GM21447 (cell line): ENCODE measurements around the gene KCNK3.
A peak's percentile ranks its signal among the peaks of the same experiment; 100 is the strongest.
"Not testable (repeated sequence)": the region's sequence is repeated elsewhere in the genome, so short reads cannot be mapped to it uniquely, and the experiment has no call there.

Experiments used
- ATAC-seq: cut with Tn5 transposase; IDR thresholded peaks from one replicate; pipeline ENCODE4 v1.9.1; 2021; ENCODE audit not compliant: unreplicated experiment

KCNK3 gene

DNA sequence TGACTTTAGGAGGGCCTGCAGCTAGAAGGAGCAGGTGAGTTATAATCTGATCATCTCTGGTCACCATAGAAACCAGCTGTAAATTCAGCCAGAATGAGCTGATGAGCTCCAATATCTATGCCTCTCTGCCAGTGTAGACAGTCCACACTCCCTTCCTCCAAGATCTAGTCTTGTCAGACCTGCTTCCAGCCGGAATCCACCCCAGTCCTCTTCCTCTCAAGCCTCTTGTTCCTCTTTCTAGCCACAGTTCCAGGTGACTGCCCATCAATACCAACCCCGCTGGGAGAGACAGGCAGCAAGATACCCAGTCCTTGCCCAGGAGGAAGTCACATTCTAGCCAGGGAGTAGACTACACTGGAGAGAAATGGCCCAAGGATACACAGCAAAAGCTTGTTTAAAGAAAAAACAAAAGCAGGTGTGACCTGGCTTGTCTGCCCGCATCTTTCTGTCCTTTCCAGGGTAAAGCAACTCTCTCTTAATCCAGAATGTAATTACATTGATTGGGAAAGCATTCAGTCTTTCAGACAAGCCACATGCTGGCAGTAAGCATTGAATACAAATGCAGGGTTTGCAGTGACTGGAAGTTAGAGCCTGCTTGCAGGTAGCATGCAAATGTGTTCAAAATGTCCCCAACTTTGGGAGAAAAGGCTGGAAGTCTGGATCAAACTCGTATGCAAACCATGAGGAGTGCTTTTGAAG lies 62.6 kb downstream of the KCNK3 start:
- ATAC-seq: no peak

DNA sequence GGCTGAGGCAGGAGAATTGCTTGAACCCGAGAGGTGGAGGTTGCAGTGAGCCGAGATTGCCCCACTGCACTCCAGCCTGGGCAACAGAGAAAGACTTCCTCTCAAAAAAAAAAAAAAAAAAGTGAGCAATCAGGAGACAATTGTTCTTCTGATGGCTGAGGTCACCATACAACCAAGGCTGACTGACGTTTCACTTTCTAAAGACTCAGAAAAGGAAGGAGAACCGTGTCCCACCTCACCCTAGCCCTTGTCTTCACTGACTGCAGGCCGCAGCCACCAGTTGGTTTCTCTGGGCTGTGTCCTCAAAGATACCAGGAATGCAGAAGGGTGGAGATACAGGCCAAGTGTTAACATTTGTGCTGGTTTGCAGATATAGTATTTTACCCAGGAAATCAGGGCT lies 63.8 kb downstream of the KCNK3 start:
- ATAC-seq: no peak

DNA sequence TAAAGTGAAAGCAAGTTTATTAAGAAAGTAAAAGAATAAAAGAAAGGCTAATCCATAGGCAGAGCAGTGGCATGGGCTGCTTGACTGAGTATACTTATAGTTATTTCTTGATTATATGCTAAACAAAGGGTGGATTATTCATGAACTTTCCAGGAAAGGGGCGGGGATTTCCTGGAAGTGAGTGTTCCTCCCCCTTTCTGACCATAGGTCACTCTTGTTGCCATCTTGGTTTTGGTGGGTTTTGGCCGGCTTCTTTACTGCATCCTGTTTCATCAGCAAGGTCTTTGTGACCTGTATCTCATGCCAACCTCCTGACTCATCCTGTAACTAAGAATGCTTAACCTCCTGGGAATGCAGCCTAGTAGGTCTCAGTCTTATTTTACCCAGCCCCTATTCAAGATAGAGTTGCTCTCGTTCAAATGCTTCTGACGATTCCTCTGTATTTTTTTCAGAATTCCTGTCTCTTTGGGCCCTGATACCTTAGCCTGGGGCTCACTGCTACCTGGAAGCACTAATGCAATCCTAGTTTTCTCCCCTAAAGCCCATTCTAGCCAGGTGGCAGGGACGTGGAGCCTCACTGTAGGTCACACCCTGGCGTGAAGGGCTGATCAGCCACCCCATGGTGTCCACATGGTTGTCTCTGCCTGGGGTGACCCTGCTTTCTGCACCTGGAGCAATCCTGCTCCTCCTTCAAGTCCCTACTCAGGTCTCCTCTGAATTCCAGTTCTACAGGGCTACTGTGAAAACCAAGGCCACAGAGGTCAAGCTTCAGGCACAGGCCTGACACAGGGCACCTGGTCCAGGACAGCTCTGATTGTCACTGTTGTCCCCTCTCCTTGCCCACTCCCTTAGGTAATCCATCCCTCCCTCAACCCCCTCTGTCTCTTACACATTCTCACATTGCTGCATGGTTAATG lies 65.6 kb downstream of the KCNK3 start:
- peak; percentile 59 for ATAC-seq

DNA sequence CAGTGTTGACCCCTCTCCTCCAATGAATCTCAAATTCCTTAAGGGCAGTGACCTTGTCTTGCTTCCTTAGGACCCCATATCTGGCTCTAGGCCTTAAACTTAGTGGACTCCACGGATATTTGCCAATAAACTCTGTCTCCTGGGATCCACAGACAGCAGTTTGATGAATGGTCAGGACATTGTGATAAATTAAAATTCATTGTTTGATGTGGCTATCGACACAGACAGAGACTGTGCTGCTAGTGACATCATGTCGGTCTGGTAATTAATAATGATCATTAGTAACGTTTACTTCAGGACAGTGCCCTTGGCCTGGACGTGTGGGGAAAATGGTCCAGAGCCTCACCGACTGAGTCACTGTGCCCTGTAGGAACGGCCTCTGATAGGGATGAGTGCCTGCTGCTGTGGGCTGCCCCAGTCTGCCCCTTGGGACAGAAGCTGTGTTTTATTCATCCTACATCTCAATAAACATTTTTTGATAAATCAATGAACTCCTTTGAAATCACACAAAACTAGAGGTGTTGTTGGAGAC lies 66.3 kb downstream of the KCNK3 start:
- no peak for ATAC-seq

DNA sequence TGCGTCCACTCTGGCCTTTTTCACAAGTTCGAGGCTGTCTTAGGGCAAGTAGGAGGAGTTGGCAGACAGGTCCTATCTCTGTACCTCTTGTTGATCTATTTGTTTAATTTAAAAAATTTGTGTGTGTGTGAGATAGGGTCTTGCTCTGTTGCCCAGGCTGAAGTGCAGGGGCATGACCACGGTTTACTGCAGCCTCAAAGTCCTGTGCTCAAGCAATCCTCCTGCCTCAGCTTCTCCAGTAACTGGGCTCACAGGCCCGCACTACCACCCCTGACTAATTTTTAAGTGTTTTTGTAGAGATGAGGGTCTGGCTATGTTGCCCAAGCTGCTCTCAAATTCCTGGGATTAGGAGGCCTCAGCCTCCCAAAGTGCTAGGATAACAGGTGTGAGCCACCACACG lies 67.3 kb downstream of the KCNK3 start:
- ATAC-seq: no peak

DNA sequence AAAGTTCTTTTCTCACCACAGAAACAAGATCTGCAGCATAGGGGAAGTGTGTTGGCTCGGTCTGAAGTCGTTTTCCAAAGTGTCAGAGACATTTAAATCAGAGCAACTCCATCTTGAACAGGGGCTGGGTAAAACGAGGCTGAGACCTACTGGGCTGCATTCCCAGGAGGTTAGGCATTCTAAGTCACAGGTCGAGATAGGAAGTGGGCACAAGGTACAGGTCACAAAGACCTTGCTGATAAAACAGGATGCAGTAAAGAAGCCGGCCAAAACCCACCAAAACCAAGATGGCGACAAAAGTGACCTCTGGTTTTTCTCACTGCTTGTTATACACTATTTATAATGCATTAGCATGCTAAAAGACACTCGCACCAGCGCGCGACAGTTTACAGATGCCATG lies 68.5 kb downstream of the KCNK3 start:
- ATAC-seq: not testable (repeated sequence)

DNA sequence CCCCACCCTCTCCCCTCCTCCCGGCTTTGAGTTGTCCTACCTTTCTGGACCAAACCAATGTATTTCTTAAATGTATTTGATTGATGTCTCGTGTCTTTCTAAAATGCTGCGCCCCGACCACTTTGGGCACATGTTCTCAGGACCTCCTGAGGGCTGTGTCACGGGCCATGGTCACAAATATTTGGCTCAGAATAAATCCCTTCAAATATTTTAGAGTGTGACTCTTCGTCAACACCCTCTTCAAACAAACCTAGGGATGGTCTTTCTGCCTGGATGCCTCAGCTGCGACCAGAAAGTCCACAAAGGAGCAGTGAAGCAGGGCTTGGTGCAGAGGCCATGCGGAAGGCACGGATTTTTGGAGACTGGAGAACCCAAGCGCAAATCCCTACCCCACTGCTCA lies 70.5 kb downstream of the KCNK3 start:
- no peak for ATAC-seq

DNA sequence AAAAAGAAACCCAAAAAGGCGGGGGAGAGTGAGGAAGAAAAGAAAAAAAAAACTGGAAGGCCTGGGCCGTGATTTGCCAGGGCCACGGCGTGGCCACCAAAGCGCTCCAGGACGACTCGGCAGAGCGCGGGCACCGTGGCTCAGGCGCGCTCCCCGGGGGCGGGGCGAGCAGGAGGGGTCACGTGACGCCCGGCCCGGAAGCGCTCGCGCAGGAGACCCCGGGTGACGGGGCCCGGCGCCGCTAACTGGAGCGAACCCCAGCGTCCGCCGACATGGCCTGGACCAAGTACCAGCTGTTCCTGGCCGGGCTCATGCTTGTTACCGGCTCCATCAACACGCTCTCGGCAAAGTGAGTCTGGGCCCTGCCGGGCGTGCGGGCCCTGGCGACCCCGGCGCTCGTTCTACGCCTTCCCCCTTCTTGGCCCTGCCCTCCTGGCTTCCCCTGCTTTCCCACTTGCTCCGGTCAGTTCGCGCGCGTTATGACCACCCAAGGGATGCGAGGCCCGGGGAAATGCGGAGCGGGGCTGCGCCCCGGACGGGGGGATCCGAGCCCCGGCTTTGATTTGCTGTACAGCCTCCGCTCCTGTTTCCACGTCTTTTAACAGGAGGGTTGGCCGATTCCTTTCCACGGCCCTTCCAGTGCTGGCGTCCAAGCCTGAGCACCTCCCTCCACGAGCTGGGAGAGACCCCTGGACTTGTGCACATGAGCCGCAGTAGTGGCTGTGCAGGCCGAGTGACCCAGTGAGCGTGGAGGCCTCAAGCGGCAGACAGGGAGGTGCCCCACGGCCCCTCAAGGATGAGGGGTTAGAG lies 71.8 kb downstream of the KCNK3 start, which contains the start of gene SLC35F6:
TSS of gene SLC35F6 (plus strand) at position 207 of the 810 bp plus-strand sequence. CDS start at position 273, 66 bp downstream.
- ATAC-seq: peak; percentile 68

DNA sequence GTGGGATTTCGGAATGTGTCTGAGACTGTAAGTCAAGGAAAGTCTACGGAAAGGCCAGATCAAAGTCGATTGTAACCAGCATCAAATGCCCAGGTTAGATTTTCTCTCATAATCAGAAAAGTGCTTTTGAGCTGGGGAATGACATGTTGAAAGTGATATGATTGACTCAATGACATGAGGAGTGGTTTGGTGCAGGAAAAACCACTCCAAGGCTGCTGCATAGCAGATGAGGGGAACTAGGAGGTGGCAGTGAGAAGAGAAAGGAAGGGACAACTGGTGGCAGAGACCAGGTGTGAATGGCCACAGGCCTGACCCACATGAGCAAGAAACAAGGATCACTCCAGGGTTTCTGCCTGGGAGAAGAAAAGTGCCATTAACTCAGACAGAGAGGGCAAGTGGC lies 72.4 kb downstream of the KCNK3 start:
- ATAC-seq: no peak

DNA sequence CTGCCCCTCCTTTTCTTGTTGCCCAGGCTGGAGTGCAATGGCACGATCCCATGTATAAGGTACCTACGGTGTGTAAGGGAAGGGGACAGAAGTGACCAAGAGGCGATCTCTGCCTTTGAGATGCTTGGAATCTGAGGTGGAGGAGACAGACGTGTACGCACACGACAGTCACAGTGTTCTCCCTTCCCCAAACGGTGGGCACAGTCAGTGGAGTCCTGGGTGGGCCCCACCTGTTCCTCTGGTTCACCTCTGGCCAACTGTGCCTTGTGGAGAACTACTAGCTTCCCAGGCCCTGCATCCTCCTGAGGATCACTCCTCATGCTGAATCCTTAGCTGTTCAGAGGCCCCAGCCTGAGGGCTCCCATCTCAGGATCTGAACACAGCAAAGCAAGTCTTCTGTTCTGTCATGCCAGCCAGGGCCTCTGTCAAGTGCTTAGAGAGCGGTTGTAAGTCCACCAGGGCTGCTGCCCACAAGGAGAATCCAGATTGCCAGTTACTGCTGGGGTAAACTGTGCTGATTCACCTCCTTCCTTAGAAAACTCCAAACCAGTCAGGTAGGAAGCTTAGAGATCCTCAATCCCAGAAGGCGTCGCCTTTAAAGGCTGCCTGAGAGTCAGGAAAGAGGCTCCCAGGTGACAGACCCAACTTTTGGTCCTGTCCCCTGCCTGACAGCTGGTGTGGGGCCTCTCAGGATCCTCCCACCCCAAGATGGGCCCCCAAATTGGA lies 73.1 kb downstream of the KCNK3 start:
- ATAC-seq: no peak

DNA sequence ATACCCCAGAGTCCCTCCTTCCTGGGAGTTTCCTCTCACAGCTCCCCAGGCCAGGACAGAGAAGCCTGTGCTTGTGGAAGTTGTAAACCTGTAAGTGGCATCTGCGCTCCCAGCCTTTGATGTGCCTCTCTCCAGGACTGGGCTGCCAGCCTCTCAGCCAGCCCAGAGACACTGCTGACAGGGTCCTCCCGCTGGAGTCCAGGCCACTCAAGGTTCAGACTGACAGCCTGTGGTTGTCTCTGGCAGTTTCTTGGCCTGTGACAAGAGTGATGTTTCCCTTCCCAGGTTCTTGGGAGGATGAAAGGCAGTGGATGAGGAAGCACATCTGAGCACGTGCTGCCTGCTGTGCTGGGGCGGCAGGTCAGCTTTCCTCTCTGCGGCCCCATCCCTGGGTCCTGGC lies 74.6 kb downstream of the KCNK3 start:
- ATAC-seq: no peak

DNA sequence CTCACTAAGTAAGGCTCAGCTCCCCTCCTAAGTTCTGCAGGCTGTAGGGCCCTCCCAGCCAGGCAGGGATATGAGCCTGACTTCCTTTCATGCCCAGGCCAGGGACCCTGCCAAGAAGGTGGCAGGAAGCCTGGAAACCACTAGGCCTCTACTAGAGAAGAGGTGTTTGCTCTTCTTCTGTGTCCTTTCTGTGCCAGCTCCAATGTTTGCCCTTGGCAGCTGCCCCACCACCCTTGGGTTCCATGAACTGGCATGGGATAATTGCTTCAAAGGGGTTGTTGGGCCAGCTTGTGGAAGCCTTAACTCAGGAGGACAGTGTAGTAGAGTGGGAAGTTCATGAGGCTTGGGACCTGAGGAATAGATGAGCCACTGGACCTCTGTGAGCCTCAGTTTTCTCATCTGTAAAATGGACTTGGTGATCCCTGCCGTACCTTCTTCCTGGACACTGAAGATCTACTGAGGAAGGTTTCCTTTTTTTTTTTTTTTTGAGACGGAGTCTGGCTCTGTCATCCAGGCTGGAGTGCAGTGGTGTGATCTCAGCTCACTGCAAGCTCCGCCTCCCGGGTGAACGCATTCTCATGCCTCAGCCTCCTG lies 75.5 kb downstream of the KCNK3 start:
- no peak for ATAC-seq

DNA sequence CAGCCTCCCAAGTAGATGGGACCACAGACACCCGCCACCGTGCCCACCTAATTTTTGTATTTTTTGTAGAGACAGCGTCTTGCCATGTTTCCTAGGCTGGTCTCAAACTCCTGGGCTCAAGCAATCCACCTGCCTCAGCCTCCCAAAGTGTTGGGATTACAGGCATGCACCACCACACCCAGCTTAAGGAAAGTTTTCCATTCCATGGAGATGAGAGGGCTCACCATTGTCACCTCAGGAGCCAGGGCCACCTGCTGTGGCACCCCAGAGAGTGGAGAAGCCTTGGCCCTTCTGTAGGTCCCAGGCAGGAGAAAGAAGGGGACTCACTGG lies 76.2 kb downstream of the KCNK3 start:
- ATAC-seq: no peak

DNA sequence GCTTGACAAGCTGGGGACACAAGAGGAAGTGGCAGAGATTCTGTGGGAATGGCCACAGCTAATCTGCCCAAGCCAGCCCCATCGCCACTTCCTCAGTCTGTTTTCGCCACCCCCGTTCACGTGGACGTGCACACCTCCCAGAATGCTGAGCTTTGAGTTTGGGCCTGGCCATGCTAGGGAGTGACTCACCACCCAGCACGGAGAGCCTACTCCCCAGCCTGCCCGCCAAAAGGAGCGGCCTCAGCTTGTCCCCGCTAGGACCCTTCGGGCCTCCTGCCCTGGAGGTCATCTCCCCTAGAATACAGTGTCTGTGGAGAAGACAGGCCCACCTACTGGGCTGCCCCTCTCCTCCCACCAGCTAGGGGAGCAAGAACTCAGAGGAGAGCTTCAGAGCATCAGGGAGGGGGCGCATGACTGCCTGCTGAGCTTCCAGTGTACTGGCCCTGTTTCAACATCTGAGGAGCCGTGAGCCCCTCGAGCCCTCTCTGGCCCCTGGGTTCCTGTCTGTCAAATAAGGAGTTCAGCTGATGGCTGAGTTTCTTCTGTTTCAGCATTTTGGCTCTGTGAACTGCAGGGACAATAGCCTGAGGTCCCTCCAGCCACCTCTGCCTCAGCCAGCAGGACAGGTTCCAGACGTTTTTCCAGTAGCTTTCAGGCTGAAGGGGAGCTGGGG lies 76.7 kb downstream of the KCNK3 start:
- ATAC-seq: no peak

DNA sequence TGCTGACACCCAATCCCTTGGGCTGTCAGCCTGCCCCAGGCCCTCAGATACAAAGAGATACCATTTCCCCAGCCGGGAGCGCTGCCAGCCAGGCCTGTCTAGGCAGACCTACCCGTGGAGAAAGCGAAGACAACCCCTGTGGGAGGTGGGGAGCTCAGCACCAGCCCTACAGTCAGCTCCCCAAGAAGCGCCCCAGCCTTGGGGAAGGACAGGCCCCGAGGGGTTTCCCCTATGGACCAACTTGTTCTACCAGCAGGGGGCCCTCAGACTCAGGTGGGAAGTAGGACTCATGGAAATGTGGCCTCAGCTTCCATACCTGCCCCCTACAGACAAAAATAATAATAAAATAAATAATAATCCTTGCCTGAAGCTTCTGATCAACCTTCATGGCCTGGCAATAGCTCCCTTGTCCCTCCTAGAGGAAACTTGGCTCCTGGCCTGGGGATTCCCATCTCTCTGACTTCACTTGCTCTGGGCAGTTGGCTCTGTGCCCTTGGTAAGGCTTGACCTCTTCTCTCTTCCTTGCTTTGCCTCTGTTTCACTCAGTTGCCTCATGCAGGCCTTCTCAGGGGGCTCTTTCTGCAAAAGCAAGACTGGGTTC lies 78.6 kb downstream of the KCNK3 start:
- ATAC-seq: no peak

DNA sequence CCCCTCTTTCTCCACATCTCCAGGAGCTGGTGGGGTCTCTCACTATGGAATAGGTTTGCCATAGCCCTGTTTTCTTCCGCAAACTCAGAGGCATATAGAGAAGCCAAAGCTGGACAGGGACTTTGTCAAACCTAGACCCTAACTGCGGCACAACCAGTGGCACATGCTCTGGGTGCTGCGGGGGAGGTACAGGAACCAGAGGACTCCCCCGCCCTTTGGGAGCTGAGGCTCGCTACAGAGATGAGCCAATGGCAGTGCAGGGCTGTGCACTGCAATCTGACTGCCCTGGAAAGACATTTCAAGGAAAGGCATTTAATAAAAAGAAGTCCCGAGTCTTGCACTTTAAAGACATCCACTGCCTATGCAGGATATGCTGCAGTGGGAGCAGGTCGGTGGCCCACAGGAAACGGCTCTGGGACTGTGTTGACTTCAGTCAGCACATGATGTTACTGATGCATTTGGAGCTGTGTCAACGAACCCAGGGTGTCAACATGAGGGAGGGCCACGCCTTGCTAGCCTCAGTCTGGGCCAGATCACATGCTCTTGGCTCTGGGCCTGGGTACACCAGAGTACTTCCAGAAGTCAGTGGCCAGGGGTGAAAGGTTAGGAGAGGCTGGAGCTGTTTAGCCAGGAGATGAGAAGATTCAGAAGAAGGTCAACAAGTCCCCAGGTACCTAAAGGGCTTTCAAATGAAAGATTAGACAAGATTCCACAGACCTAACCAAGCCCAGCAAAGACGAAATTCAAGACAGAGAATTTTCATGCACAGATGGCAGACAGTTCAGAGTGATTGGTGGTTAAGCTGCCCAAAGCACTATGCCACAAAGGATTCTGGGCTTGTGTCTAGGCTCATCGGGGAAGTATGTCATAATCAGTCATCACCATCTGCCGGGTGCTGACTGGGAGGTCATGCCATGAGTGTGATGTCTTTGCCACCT lies 79.8 kb downstream of the KCNK3 start:
- no peak for ATAC-seq

DNA sequence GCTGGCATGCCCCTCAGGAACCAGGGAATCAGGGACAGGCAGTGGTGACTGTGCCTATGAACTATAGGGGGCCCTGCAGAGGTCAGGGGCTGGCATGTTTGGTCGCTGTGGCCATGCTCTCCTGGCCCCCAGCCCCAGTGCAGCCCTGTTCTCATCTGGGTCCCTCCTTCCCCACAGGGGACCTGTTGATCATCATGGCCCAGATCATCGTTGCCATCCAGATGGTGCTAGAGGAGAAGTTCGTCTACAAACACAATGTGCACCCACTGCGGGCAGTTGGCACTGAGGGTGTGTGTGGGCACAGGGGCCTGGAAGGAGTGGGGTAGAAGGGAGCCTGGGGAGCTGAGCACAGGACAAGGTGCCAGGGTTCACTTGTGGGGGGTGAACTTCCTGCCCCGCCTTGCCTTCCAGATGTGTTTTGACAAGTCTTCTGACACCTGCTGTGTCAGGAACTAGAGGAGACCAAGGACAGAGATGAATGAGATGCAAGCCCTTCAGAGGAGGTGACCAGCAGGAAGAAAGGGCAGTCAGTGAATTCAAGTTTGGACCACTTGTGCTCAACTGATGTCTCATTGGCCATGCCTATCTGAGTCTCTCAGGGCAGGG lies 83.8 kb downstream of the KCNK3 start:
- ATAC-seq: no peak

DNA sequence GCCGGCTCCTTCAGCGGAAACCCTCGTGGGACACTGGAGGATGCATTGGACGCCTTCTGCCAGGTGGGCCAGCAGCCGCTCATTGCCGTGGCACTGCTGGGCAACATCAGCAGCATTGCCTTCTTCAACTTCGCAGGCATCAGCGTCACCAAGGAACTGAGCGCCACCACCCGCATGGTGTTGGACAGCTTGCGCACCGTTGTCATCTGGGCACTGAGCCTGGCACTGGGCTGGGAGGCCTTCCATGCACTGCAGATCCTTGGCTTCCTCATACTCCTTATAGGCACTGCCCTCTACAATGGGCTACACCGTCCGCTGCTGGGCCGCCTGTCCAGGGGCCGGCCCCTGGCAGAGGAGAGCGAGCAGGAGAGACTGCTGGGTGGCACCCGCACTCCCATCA lies 85.6 kb downstream of the KCNK3 start:
- no peak for ATAC-seq
